ENCODE measurements around the gene GALNT2. TPM values are rescaled to one million over a fixed set of nuclear protein-coding genes. Genes with fewer than 3 reads are reported as not detected.

The GALNT2 gene
- polyA plus RNA-seq, 1 of the 3 experiments (the other 2 are of a cell fraction): 118 TPM

GRCh38 chr1:230284891-230285290, 217.9 kb downstream of the GALNT2 start (continued):
- TF ChIP-seq USF1 (IDR thresholded peaks at IDR 0.05; ENCODE audit: borderline replicate concordance, low read depth): no peak

GRCh38 chr1:230285351-230285750, 218.3 kb downstream of the GALNT2 start:
- no peak for TF ChIP-seq NFIC (IDR thresholded peaks at IDR 0.05; ENCODE audit: borderline replicate concordance)
- TF ChIP-seq MEF2A (IDR thresholded peaks at IDR 0.05; ENCODE audit: borderline replicate concordance, low read depth): no peak
- TF ChIP-seq FOXM1 (IDR thresholded peaks at IDR 0.05; ENCODE audit: low read depth): no peak
- TF ChIP-seq TAF1 (IDR thresholded peaks at IDR 0.05; ENCODE audit: borderline replicate concordance, low read depth, low read length): no peak
- TF ChIP-seq TCF12 (IDR thresholded peaks at IDR 0.05): no peak
- no peak for TF ChIP-seq RFX5 (IDR thresholded peaks at IDR 0.05; ENCODE audit: low read length)
- TF ChIP-seq RCOR1 (IDR thresholded peaks at IDR 0.05; ENCODE audit: low read length): no peak
- no peak for TF ChIP-seq JUND (IDR thresholded peaks at IDR 0.05)
- no peak for TF ChIP-seq MXI1 (IDR thresholded peaks at IDR 0.05; ENCODE audit: low read depth, low read length)
- no peak for TF ChIP-seq RXRA (IDR thresholded peaks at IDR 0.05; ENCODE audit: borderline replicate concordance, low read depth)
- TF ChIP-seq NRF1 (IDR thresholded peaks at IDR 0.05; ENCODE audit: low read depth, low read length): no peak
- TF ChIP-seq SIN3A (IDR thresholded peaks at IDR 0.05; ENCODE audit: borderline replicate concordance, low read depth, low read length): no peak
- Histone ChIP-seq H4K20me1 (ENCODE audit: insufficient read depth) (no peaks in the 10 kb centered on the region), H2AFZ (ENCODE audit: low read depth) (no peak overlapping the region), H3F3A (replicated peaks; ENCODE audit: insufficient read depth) (no peaks in the 10 kb centered on the region), H3K9ac (no peak overlapping the region), H3K27ac (ENCODE audit: low read depth in 2 of 2, low read length in 1 of 2) (no peak overlapping the region), H3K4me3 (ENCODE audit: low read depth in 2 of 2, low read length in 1 of 2) (no peak overlapping the region), H3K4me1 (ENCODE audit: control insufficient read depth in 1 of 2, insufficient read depth in 2 of 2, low read depth in 1 of 2, low read length in 1 of 2) (peaks cover 0 to 17% of the 10 kb centered on the region in 2 experiments; a peak in 1 of 4 replicates), H3K9me2 (no peaks in the 10 kb centered on the region), H3K36me3 (replicated peaks in 1 of 2; ENCODE audit: control insufficient read depth in 1 of 2, insufficient read depth in 2 of 2, low read length in 1 of 2) (peaks cover 0 to 9% of the 10 kb centered on the region in 2 experiments), H3K9me3 (no peaks in the 10 kb centered on the region), H3K79me2 (ENCODE audit: insufficient read depth) (no peaks in the 10 kb centered on the region), H3K4me2 (no peak overlapping the region), H3K27me3 (ENCODE audit: insufficient read depth) (no peaks in the 10 kb centered on the region)
- no peak for DNase-seq
- ChIA-PET POLR2A (no interaction called here), CTCF (no interaction called here)
- WGBS (ENCODE audit: low lambda C conversion rate): 93% methylated on average over 7 of the region's 7 CpGs

GRCh38 chr1:230286166-230286889, 219.3 kb downstream of the GALNT2 start:
- Histone ChIP-seq H3K27ac (ENCODE audit: low read depth in 2 of 2, low read length in 1 of 2) (no peak overlapping the region), H3K36me3 (replicated peaks in 1 of 2; ENCODE audit: control insufficient read depth in 1 of 2, insufficient read depth in 2 of 2, low read length in 1 of 2) (peaks cover 0 to under 1% of the 10 kb centered on the region in 2 experiments), H3K9me2 (no peaks in the 10 kb centered on the region), H3K4me1 (ENCODE audit: control insufficient read depth in 1 of 2, insufficient read depth in 2 of 2, low read depth in 1 of 2, low read length in 1 of 2) (peaks cover 0 to 7% of the 10 kb centered on the region in 2 experiments; a peak in 1 of 4 replicates), H2AFZ (ENCODE audit: low read depth) (no peak overlapping the region), H4K20me1 (ENCODE audit: insufficient read depth) (no peaks in the 10 kb centered on the region), H3K9me3 (no peaks in the 10 kb centered on the region), H3K9ac (no peak overlapping the region), H3K79me2 (ENCODE audit: insufficient read depth) (no peaks in the 10 kb centered on the region), H3F3A (replicated peaks; ENCODE audit: insufficient read depth) (no peaks in the 10 kb centered on the region), H3K4me3 (ENCODE audit: low read depth in 2 of 2, low read length in 1 of 2) (no peak overlapping the region), H3K4me2 (no peak overlapping the region), H3K27me3 (ENCODE audit: insufficient read depth) (no peaks in the 10 kb centered on the region)
- CTCF ChIA-PET: no interaction called here
- DNase-seq: no peak
- POLR2A ChIA-PET: no interaction called here
- TF ChIP-seq PBX3 (IDR thresholded peaks at IDR 0.05): no peak
- TF ChIP-seq JUND (IDR thresholded peaks at IDR 0.05): no peak
- no peak for TF ChIP-seq FOSL2 (IDR thresholded peaks at IDR 0.05; ENCODE audit: borderline replicate concordance, low read depth)
- no peak for TF ChIP-seq RCOR1 (IDR thresholded peaks at IDR 0.05; ENCODE audit: low read length)
- TF ChIP-seq CHD2 (IDR thresholded peaks at IDR 0.05; ENCODE audit: low read length, partially characterized antibody): no peak
- TF ChIP-seq MEF2A (IDR thresholded peaks at IDR 0.05; ENCODE audit: borderline replicate concordance, low read depth): no peak
- TF ChIP-seq NRF1 (IDR thresholded peaks at IDR 0.05; ENCODE audit: low read depth, low read length): no peak
- TF ChIP-seq ZBTB33 (IDR thresholded peaks at IDR 0.05; ENCODE audit: borderline replicate concordance, low read depth): no peak
- TF ChIP-seq SIN3A (IDR thresholded peaks at IDR 0.05; ENCODE audit: borderline replicate concordance, low read depth, low read length): no peak
- WGBS (ENCODE audit: low lambda C conversion rate): 86% methylated on average over 19 of the region's 21 CpGs
